ENCODE data around the gene ANXA2.

Gene ANXA2

DNA sequence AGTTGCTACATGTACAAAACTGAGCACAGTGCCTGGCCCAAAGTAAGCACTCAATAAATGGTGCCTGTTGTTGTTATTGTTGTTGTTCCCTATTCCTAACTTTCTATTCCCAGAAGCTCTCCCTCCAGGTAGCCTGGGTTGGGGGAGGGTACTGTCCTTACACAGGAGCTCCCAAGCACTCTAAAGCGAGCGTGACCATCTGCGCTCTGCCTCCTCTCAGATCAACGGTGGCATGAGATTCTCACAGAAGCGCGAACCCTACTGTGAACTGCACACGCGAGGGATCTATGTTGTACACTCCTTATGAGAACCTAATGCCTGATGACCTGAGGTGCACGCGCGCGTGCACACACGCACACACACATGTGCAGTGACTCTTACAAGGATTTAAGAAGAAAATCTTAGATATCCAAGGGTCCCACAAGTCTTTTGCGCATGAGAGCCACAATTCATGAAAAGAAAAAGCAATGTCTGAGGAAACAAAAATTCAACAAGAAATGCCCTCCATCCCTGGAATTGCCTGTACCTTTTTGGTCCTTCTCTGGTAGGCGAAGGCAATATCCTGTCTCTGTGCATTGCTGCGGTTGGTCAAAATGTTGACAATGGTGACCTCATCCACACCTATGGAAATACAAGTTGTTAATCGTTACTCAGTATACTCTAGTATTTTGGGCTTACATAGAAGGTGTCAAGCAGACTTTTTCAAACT, 33.7 kb downstream of the ANXA2 start:
- no peak for DNase-seq

DNA sequence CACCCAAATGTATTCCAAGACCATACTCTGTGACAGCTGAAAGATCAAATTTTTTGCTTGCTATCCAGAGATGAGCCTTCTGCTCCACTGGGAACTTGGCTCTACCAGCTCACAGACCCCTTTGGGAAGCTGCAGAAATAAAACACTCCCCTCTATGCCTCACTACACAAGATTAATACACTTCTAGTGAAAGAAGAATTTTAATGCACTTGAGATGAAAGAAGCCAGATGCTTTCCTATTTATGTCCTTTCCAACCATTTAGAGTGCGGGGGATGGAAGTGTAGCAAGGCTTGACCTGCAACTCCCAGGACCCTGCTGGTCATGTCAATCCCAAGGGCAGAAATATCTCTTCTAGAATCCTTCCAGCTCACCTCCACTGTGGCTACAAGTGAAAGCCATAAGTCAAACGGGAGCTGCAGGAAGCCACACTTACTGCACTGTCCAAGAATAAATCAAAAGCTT, 34.7 kb downstream of the ANXA2 start:
- DNase-seq: no peak

DNA sequence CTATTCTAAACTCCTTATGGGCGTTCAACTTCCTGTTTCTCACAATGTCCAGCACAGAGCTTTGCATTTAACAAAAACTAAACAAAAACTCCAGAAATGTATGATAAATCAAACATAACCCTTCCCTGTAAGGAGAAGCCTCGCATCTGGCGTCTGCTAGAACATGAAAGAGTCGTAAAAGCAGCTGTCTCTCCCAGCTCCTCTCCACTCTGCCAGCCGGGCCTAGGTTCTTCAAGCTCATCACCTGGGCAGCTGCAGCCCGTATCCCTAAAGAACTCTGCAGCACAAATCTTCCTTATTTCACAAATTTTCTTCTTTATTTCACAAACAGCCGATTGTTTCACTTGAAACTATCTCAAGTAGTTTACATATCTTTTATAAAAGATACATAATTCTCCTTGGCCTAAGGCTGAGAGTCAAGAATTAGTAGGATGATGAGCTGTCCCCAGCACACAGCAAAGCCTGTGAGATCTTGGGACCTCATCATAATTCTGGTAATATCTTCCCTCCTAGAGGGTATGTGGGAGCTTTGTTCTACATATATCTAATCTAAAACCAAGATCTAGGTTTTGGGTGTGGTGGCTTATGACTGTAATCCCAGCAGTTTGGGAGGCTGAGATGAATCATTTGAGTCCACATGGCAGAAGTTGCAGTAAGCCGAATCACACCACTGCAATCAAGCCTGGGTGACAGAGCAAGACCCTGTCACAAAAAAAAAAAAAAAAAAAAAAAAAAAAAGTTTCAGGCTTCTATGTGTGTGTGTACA, 35.3 kb downstream of the ANXA2 start:
- DNase-seq: no peak

DNA sequence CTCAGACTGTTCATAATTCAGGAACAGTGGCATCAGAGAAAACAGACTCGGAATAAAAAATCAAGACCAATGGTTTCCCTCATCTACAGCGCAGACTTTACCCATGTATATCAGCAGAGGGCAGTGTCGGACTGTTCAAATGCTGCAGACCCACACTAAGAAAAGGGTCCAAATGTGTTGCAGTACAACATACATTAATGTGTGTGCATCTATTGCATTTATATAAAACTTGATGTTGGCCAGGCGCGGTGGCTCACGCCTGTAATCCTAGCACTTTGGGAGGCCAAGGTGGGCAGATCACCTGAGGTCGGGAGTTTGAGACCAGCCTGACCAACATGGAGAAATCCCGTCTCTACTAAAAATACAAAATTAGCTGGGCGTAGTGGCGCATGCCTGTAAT, 38.0 kb downstream of the ANXA2 start:
- DNase-seq: peak; percentile 23

DNA sequence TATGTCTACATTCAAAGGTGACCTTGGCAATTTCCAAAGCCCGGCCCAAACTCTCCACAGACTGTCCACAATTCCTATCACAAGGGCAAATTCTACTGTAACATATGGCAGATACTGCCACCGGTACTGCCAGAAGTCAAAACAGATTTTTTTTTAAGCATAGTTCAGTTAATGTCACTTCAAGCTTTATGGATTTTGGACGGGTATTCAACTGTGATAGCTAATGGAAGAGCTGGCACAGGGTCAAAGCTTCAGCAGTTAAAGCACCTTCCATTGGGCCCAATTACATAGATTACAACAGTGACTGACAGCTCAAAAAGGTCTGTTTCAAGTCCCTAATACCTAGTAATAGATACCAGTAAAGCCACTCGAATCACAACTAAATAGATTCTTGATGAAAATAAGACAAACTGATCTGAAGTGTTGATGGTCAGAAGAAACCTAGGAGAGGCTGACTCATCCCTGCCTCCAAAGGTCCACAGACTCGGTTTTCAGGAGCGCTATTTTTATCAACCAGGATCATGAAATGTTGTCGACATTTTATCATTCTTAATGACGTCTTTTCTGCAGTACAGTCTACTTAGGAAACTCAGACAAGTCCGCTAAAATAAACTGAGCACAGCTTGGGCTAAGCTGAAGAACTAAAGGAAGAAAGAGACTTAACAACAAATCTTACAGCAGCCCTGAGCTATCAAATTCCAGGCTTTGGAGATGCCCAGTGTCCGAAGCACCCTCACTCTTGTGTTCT, 38.7 kb downstream of the ANXA2 start:
- DNase-seq: no peak

DNA sequence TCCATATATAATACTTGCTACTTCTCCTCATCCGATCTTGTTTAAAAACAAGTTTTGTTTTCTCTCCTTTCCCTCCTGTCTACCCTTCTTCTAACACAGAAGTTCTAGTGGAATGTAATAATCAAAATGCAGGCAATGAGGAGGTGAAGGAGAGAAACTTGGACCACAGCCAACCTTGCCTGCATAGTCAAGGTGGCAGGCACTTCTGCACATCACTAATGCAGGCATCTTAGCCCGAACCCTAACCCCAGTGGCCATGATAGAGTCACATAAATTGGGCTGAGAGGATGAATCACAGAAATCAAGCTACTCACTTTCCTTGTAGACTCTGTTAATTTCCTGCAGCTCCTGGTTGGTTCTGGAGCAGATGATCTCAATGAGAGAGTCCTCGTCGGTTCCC, 41.0 kb downstream of the ANXA2 start:
- no peak for DNase-seq

DNA sequence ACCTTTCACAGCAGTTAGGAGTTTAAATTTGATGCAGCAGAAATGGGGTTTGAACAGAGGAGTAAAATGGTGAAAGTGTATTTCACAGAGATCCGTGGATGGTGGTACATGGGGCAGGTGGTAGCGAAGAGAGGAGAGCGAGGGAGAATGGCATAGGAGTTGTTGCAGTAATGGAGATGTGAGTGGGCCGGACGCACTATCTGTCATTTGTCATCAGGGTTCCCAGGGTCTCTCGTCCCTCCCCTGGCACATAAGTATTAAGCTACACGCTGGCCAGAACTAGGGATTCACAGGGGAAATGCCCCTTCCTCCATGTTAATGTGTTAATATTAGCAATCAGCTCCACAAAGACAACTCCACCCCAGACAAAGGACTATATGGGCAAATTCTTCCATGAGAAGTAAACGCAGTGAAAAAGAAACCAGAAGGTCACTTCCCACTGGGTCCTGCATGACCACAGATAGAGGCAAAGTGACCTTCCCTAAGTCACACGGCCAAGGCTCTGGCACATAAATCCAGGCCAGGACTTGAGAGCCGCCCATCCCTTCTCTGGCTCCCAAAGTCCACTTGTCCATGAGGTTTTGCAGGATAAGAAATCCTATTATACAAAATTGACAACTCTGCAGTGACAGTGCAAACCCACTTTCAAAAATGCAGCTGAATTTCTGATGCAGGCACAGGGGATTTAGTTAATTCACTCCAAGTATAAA, 42.5 kb downstream of the ANXA2 start:
- no peak for DNase-seq

DNA sequence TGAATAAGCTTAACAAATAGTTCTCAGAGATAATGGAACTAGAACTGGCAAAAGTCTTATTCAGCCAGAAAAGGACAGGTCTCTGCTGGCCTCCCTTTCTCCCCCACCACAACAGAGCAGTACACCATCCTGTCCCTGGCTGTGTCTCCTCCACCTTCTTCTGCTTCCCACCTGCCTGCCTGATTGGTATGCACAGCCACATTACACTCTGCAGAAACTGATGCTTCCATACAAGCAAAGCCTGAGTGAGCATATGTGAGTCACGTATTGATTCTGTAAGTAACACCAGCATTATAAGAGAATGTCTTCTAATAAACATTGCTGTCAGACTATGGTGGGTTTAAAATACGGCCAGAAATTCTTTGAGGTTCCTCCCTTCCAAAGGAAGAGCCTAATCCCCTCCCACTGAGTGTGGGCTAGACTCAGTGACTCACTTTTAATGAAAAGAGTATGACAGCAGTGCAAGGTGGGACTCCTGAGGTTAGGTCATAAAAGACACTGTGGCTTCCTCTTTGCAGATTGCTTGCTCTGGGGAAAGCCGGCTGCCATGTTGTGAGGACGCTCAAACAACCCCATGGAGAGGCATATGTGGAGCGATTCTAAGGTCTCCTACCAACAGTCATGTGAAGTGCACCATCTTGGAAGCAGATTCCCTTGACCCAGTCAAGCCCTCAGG, 44.4 kb downstream of the ANXA2 start:
- DNase-seq: no peak

DNA sequence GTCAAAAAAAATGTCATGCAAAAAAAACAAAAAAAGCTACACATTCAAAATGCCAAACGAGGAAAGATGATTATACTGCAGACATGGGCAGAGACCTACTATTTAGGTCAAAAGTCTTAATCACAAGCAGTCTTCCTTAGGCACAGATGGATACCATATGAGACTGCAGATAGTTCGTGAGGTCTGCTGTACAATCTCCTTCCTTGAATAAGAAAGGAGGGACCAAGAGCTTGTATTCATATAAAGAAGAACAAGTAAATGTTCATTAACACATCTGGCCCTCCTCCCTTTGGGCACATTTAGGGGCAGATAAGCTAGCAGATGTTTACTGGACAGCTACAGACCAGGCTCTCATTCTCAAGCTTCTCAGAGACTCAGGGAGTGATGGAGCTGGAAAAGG, 45.3 kb downstream of the ANXA2 start:
- no peak for DNase-seq

DNA sequence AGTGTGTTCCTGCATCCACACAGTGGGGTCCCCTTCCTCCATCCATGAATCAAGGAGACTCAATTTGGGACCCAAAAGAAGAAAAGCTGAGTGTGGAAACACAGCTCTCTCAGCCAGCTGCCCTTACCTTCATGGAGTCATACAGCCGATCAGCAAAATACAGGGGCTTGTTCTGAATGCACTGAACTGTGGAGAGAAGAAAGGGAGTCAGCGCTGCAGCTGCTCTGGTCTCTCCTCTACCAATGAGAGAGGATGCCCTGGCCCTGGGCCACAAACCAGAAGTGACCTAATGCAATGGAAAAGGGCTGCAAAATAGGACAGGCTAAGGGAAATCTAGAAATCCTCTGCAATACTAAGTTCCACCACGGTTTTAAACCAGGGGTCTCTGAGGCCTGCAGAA, 46.7 kb downstream of the ANXA2 start:
- peak; percentile 70 for DNase-seq

DNA sequence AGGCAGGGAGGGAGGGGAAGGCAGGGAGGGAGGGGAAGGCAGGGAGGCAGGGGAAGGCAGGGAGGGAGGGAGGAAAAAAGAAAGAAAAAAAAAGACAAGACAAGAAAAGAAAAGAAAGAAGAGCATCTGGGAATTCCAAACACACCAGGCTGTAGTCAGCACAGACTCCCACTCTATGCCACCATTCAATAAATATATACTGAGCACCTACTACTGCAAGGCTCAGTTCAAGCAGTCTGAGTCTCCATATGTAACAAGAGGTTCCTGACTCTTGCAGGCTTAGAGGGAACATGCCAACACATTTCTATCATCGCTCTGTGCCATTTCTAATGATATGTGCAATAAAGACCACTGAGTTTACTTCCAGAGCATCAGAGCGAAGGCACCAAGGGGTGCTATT, 47.7 kb downstream of the ANXA2 start:
- no peak for DNase-seq

DNA sequence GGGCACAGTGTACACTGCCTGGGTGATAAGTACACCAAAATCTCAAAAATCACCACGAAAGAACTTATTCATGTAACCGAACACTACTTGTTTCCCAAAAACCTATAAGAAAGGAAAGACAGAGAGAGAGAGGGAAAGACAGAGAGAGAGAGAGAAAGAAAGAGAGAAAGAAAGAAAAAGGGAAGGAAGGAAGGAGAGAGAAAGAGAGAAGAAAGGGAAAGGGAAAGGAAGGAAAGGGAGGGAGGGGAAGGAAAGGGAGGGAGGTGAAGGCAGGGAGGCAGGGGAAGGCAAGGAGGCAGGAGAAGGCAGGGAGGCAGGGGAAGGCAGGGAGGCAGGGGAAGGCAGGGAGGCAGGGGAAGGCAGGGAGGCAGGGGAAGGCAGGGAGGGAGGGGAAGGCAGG, 48.2 kb downstream of the ANXA2 start:
- DNase-seq: no peak

DNA sequence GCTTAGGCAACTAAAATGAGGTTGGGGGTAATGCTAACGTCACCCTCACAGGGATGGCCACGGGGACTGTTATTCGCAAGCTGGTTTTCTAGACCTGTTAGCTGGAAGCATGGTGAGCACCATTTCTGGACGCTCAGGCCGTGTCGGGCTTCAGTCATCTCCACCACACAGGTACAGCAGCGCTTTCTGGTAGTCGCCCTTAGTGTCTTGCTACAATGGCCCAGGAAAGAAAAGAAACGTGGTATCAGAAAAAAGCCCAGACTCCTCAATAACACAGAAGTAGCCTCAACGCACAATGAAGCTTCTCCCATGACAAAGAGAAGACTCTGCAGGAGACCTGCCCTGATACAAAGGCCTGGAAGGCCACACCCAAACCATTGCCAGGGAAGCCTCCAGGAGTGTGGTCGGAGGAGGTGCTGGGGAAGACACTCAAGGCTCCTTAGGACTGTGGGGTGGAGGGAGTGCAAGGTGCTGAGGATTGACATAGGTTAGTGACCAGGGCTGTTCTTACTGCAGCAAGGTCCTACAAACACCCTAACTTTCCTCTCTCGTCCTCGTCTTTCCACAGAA, 50.2 kb downstream of the ANXA2 start:
- DNase-seq: no peak

DNA sequence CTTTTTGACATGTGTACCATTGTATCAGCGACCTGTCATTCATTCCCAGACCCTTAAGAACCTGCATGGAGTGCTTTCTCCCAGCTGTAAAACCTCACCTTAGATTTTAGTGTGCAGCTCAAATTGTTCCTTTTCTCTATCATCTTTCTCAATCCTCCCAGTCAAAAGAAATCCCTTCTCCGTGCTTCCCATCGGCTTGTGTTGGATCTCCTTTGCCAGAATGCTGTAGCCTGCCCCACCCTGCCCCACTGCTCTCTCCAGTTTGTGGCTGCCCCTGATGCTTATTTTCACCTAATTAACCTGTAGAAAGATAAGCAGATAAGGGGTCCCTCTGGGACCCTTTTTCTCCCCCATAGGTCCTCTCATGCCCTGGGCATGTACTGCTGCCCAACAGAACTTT, 51.1 kb downstream of the ANXA2 start:
- DNase-seq: no peak

DNA sequence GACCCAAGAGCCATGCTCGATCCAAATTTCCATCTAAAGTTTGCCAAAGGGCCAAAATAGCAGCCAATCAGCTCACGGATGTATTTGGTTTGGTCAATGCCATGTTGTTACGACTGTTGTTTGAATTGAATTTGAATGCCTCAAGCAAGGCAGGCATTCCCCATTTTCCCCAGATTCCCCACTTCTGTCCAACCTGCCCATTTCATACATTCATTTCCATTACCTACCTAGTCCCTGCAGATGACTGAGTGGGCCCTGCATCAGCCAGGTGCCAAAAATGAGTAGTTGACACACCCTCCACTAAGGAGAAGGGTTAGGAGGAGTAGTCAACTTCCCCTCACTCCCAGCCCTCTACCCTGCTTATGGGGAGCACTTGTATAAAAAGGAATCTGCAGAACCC, 51.7 kb downstream of the ANXA2 start:
- no peak for DNase-seq

DNA sequence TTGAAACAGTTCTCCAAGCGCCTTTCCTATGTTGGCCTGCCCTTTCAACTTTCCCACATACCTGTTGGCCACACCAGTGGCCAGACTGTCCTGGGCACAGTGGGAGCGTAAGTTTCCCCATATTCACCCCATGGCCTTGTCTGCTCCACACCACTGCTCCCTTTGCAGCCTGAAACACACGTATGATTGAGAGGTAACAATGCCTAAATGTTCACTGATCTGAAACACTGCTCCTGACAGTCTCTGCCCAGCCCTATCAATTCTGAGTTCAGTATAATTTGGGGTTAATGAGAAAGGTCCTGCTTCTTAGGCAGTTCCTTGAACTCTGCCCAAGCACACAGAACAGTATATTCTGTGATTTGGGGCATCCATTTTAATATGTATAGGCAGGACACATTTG, 52.2 kb downstream of the ANXA2 start:
- DNase-seq: no peak

DNA sequence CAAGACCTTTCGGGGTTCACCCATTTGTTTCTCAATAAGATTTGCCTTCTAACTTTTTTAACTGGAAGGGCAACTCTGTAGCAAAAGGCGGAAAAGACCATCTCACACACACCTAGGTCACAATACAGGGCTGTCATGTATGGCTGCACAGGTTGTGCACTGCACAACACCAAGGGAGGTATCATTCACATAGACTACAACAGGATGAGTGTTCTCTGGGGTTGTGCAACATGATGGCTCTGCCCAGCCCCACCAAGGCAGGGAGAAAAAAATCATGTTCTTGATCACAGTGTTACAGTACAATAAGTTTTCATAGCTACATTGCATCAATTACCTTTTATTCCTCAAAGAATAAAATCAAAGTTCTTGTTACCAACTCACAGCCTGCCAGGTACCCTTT, 52.8 kb downstream of the ANXA2 start:
- DNase-seq: no peak

DNA sequence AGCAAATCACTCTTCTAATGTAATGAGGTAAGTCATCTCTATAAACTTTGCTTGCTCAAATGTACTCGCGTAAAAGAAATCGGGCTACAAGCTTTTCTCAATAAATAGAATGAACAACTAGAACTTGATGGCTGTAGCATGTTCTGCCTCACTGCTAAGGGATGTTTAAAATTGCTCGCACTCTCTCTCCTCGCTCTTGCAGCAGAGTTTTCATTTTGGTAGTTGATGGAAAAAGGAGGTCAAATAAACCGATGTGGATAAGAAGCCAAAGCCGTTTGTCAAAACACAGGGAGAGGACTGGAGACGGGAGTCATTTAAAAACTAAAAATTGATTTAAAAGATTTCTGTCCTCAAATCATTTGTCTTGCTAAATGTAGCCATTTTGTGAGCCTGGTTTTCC, 53.3 kb downstream of the ANXA2 start:
- no peak for DNase-seq

DNA sequence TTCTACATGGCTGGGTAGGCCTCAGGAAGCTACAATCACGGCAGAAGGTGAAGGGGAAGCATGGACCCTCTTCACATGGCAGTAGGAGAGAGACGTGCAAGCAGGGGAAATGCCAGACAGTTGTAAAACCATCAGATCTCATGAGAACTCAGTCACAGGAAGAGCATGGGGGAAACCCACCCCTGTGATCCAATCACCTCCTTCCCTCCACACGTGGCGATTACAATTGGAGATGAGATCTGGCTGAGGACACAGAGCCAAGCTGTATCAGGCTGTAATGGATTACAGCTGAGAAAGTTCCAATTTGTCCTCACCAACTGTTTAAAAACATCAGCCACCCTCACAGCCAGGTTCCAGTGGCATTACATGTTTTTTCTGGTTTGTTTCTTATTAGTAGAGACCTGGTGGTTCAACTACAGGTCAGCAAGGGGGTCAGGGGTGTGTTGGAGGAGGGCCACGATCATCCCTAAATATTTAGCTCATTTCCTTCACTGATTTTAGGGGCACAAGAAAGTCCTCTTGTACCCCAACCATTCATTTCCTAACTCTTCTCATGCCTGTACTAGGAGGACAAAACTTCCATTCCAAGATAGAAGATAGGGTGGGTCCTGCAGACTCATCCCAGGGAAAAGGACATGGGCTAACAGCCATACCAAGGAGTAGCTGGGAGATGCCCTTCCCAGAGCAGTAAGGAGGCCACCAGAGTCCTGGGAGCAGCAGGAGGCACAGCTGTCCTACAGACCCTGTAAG, 54.4 kb downstream of the ANXA2 start:
- no peak for DNase-seq

DNA sequence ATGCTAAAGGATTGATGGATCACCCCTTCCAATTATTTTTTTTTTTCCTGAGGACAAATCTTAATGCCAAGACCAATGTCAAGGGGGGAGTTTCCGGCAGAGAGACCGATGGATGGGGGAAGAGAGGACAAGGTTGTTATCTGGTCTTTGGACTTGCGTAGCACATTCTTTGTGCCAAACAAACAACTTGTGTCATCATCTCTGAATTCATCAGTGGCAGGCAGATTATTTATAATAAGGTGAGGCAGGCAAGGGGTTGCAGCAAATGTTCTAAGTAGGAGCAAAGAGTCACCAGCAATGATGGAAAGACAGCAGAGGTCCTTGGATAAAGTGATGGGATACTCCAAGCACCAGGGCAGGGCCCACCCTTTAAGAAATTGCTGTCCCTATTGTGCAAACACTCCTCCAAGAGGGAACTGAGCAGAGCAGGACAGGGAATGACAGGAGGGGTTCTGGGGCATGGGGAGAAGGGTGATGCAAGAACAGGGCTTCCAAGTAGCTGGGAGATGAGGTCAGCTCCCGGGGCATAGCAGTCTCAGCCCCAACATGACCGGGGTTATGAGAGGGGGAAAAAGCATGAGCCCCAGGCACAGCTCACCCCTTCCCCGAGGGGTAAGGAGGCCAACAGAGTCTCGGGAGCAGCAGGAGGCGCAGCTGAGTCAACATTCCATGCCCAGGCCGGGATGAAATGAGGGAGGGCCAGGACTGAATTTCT, 57.4 kb downstream of the ANXA2 start:
- no peak for DNase-seq

DNA sequence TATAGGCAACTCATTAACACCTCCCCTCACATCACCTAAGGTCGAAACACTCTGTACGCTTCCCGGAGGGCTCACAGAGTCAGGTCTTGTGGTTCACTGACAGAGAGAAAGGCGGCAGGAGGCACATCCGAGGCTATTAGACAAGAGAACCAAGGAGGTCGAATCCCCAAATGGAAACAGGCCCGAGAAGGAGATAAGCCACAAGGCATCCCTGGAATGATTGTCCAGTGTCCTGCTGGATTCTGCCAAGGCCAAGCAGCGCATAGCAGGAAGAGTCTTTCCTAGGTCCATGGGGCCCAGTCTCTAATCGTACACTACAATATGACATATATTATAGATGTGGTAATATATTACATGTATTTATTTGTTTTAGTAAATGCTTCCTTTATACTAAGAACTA, 58.5 kb downstream of the ANXA2 start:
- no peak for DNase-seq
